H9 (cell line): ENCODE results near the gene SERINC3. TPM values are rescaled to one million over a fixed set of nuclear protein-coding genes. Genes with fewer than 3 reads are reported as not detected.

Experiments
- DNase-seq: peaks from one replicate; pipeline ENCODE4 v3.0.0-alpha.2; 2017
- H2AFZ ChIP-seq: one replicate; pipeline ENCODE4 v1.6.1; 2013; ENCODE audit warnings: mild to moderate bottlenecking, low read length, control low read depth, moderate library complexity
- H2AK5ac ChIP-seq: 2 replicates; pipeline ENCODE4 v1.6.1; 2013; ENCODE audit warnings: low read length, control low read depth, mixed read lengths; ENCODE audit not compliant: insufficient read length
- H2BK120ac ChIP-seq: one replicate; pipeline ENCODE4 v1.6.1; 2013; ENCODE audit warnings: low read depth, mild to moderate bottlenecking, low read length, control low read depth, inconsistent platforms; ENCODE audit not compliant: poor library complexity, severe bottlenecking
- H2BK12ac ChIP-seq: 2 replicates; pipeline ENCODE4 v1.6.1; 2013; ENCODE audit warnings: low read length, control low read depth, mixed read lengths, low read depth; ENCODE audit not compliant: insufficient read length
- H2BK15ac ChIP-seq: 2 replicates; pipeline ENCODE4 v1.6.1; 2013; ENCODE audit warnings: low read depth, low read length, control low read depth
- H2BK20ac ChIP-seq: one replicate; pipeline ENCODE4 v1.6.1; 2013; ENCODE audit warnings: low read depth, mild to moderate bottlenecking, low read length, control low read depth, inconsistent platforms; ENCODE audit not compliant: poor library complexity, severe bottlenecking
- H2BK5ac ChIP-seq: 2 replicates; pipeline ENCODE4 v1.6.1; 2013; ENCODE audit warnings: low read length, control low read depth, mixed read lengths; ENCODE audit not compliant: insufficient read length
- H3K14ac ChIP-seq: 2 replicates; pipeline ENCODE4 v1.6.1; 2013; ENCODE audit warnings: low read length, control low read depth; ENCODE audit not compliant: insufficient read depth
- H3K18ac ChIP-seq: 2 replicates; pipeline ENCODE4 v1.6.1; 2013; ENCODE audit warnings: low read depth, mild to moderate bottlenecking, mixed read lengths, low read length, control low read depth; ENCODE audit not compliant: insufficient read length
- H3K23ac ChIP-seq: 2 replicates; pipeline ENCODE4 v1.6.1; 2013; ENCODE audit warnings: low read length, control low read depth, mixed read lengths, low read depth; ENCODE audit not compliant: insufficient read length
- H3K23me2 ChIP-seq: 2 replicates; pipeline ENCODE4 v1.6.1; 2013; ENCODE audit warnings: low read depth, mild to moderate bottlenecking, mixed read lengths, low read length, control low read depth; ENCODE audit not compliant: insufficient read length, poor library complexity, severe bottlenecking
- H3K27ac ChIP-seq: 2 replicates; pipeline ENCODE4 v1.5.1; 2013; ENCODE audit warnings: low read length, control low read depth, mixed read lengths, low read depth; ENCODE audit not compliant: insufficient read length
- H3K27me3 ChIP-seq: 2 replicates; pipeline ENCODE4 v1.6.1; 2013; ENCODE audit warnings: low read length, control low read depth, inconsistent platforms; ENCODE audit not compliant: insufficient read depth
- H3K4ac ChIP-seq: 2 replicates; pipeline ENCODE4 v1.6.1; 2013; ENCODE audit warnings: low read depth, mild to moderate bottlenecking, control low read depth, inconsistent platforms, low read length, moderate library complexity
- H3K4me1 ChIP-seq: 2 replicates; pipeline ENCODE4 v1.6.1; 2013; ENCODE audit warnings: low read length, control low read depth, inconsistent platforms; ENCODE audit not compliant: insufficient read depth
- H3K4me2 ChIP-seq: 2 replicates; pipeline ENCODE4 v1.6.1; 2013; ENCODE audit warnings: low read length, control low read depth, mixed read lengths; ENCODE audit not compliant: insufficient read length, insufficient read depth
- H3K56ac ChIP-seq: 2 replicates; pipeline ENCODE4 v1.6.1; 2013; ENCODE audit warnings: low read depth, mild to moderate bottlenecking, mixed read lengths, low read length, control low read depth; ENCODE audit not compliant: insufficient read length
- H3K79me1 ChIP-seq: 2 replicates; pipeline ENCODE4 v1.6.1; 2013; ENCODE audit warnings: low read depth, mild to moderate bottlenecking, moderate library complexity, low read length, control low read depth, inconsistent platforms; ENCODE audit not compliant: insufficient read depth, poor library complexity, severe bottlenecking
- H3K79me2 ChIP-seq: 2 replicates; pipeline ENCODE4 v1.6.1; 2013; ENCODE audit warnings: low read length, control low read depth, inconsistent platforms; ENCODE audit not compliant: insufficient read depth
- H3K9ac ChIP-seq: 2 replicates; pipeline ENCODE4 v1.6.1; 2013; ENCODE audit warnings: low read length, control low read depth, mixed read lengths; ENCODE audit not compliant: insufficient read length; ENCODE audit errors: extremely low read depth
- H3K9me3 ChIP-seq: one replicate; pipeline ENCODE4 v1.6.1; 2013; ENCODE audit warnings: low read depth, low read length, inconsistent platforms; ENCODE audit not compliant: control insufficient read depth
- H3T11ph ChIP-seq: one replicate; pipeline ENCODE4 v1.6.1; 2013; ENCODE audit warnings: mild to moderate bottlenecking, low read length, control low read depth, inconsistent platforms
- H4K20me1 ChIP-seq: one replicate; pipeline ENCODE4 v1.6.1; 2013; ENCODE audit not compliant: control insufficient read depth, insufficient read length, insufficient read depth
- H4K5ac ChIP-seq: 2 replicates; pipeline ENCODE4 v1.6.1; 2013; ENCODE audit warnings: low read depth, mild to moderate bottlenecking, mixed read lengths, low read length, control low read depth; ENCODE audit not compliant: insufficient read length
- H4K8ac ChIP-seq: replicated peaks from 2 replicates; pipeline ENCODE4 v1.6.1; 2013; ENCODE audit warnings: low read length, control low read depth, mixed read lengths, low read depth; ENCODE audit not compliant: insufficient read length
- H4K91ac ChIP-seq: 2 replicates; pipeline ENCODE4 v1.6.1; 2013; ENCODE audit warnings: low read depth, mild to moderate bottlenecking, moderate library complexity, mixed read lengths, low read length, control low read depth; ENCODE audit not compliant: insufficient read length
- H3K27ac Mint-ChIP-seq, 3 experiments: 2 replicates in 2 of 3; 3 replicates in 1 of 3; pipeline ENCODE4 v1.8.0; 2020 to 2021; ENCODE audit warnings: mixed read lengths in 3 of 3, mild to moderate bottlenecking in 1 of 3, moderate library complexity in 1 of 3
- H3K27me3 Mint-ChIP-seq: 2 replicates; pipeline ENCODE4 v1.8.0; 2021; ENCODE audit warnings: low read depth, mild to moderate bottlenecking, moderate library complexity, mixed read lengths
- H3K36me3 Mint-ChIP-seq, 3 experiments: 2 replicates in 2 of 3; 3 replicates in 1 of 3; pipeline ENCODE4 v1.8.0; 2020 to 2021; ENCODE audit warnings: low read depth in 3 of 3, mixed read lengths in 3 of 3; ENCODE audit not compliant: insufficient read depth in 1 of 3
- H3K4me1 Mint-ChIP-seq, 2 experiments: 2 replicates each; pipeline ENCODE4 v1.8.0; 2020; ENCODE audit warnings: mixed read lengths in 2 of 2
- H3K4me3 Mint-ChIP-seq, 2 experiments: 2 replicates in 1 of 2; 3 replicates in 1 of 2; pipeline ENCODE4 v1.8.0; 2020 to 2021; ENCODE audit warnings: mild to moderate bottlenecking in 2 of 2, mixed read lengths in 2 of 2, moderate library complexity in 1 of 2
- H3K9me3 Mint-ChIP-seq, 2 experiments: 2 replicates in 1 of 2; 3 replicates in 1 of 2; pipeline ENCODE4 v1.8.0; 2020; ENCODE audit warnings: mild to moderate bottlenecking in 2 of 2, mixed read lengths in 2 of 2, moderate library complexity in 1 of 2
- WGBS: extraction: QIAGEN DNeasy Blood & Tissue Kit; methylation state at CpG from one replicate; pipeline ENCODE4 v1.1.7; 2013; ENCODE audit warnings: missing lambda C conversion rate, low lambda C conversion rate, mixed read lengths; ENCODE audit not compliant: insufficient read length; ENCODE audit errors: extremely low coverage; 5-methylcytosine and 5-hydroxymethylcytosine counted together
- total RNA-seq: library from RNA; stranded (reverse); gene quantifications from 2 replicates; pipeline ENCODE4 v1.2.1, GENCODE V29; 2021
- TF ChIP-seq, protein P1 (sequence below): fragments of 200-600 bp; sonication (generic); conservative IDR thresholded peaks from 3 replicates; pipeline ENCODE4 v1.8.0; 2021; ENCODE audit warnings: antibody characterized with exemption, mild to moderate bottlenecking

Gene SERINC3
- total RNA-seq, 1 experiment from 2014 or later = 41.5 TPM

DNA sequence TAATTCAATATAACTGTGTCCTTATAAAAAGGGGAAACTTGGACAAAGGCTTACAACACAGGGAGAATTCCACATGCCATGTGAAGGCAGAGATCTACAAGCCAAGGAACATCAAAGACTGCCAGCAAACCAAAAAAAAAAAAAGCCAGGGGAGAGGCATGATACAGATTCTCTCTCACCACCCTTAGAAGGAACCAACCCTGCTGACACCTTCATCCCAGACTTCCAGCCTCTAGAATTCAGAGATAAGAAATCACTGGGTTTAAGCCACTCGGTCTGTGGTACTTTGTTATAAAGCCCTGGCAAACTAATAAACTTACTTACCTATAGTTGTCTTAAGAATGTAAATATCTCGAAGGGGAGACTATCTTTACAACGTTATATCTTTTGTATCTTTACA lies 4.4 kb downstream of the SERINC3 start:
- no peak overlapping the region for H3K9ac ChIP-seq
- peaks cover 10 to 14% of the 10 kb centered on the region in 2 experiments for H3K4me1 Mint-ChIP-seq
- peaks cover 3% of the 10 kb centered on the region for H3K23me2 ChIP-seq
- no peak overlapping the region for H2BK120ac ChIP-seq
- no peak overlapping the region for H3K14ac ChIP-seq
- H3K4ac ChIP-seq = no peak overlapping the region
- H3K79me1 ChIP-seq = peaks cover 18% of the 10 kb centered on the region
- H2AK5ac ChIP-seq = no peak overlapping the region
- H3K23ac ChIP-seq = no peak overlapping the region
- H2BK15ac ChIP-seq = no peak overlapping the region
- H4K91ac ChIP-seq = no peak overlapping the region
- no peak overlapping the region for H3K4me2 ChIP-seq
- no peaks in the 10 kb centered on the region for H3K27me3 ChIP-seq
- peaks cover 14% of the 10 kb centered on the region; the same call in 1 of the 2 replicates for H3K79me2 ChIP-seq
- no CpG with 5 or more reads among the region's 3 CpGs for WGBS
- H3K9me3 ChIP-seq = no peaks in the 10 kb centered on the region
- no peak overlapping the region for H3K27ac Mint-ChIP-seq
- H3K27me3 Mint-ChIP-seq = no peaks in the 10 kb centered on the region
- DNase-seq = no peak
- H3T11ph ChIP-seq = no peak overlapping the region
- no peak overlapping the region for H4K8ac ChIP-seq
- no peak overlapping the region for H2BK12ac ChIP-seq
- no peak overlapping the region for H3K27ac ChIP-seq
- no peak overlapping the region for H3K4me3 Mint-ChIP-seq
- no peak overlapping the region for H2AFZ ChIP-seq
- no peak overlapping the region for H3K56ac ChIP-seq
- peaks cover 3% of the 10 kb centered on the region; the same call in 1 of the 2 replicates for H3K4me1 ChIP-seq
- TF ChIP-seq, protein P1, sequence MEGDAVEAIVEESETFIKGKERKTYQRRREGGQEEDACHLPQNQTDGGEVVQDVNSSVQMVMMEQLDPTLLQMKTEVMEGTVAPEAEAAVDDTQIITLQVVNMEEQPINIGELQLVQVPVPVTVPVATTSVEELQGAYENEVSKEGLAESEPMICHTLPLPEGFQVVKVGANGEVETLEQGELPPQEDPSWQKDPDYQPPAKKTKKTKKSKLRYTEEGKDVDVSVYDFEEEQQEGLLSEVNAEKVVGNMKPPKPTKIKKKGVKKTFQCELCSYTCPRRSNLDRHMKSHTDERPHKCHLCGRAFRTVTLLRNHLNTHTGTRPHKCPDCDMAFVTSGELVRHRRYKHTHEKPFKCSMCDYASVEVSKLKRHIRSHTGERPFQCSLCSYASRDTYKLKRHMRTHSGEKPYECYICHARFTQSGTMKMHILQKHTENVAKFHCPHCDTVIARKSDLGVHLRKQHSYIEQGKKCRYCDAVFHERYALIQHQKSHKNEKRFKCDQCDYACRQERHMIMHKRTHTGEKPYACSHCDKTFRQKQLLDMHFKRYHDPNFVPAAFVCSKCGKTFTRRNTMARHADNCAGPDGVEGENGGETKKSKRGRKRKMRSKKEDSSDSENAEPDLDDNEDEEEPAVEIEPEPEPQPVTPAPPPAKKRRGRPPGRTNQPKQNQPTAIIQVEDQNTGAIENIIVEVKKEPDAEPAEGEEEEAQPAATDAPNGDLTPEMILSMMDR = no peak
- H2BK5ac ChIP-seq = no peak overlapping the region
- no peak overlapping the region for H3K18ac ChIP-seq
- H3K36me3 Mint-ChIP-seq = peaks cover 0 to 4% (median 0%) of the 10 kb centered on the region in 3 experiments; a peak in 2 of 7 replicates
- no peak overlapping the region for H4K5ac ChIP-seq
- no peak overlapping the region for H2BK20ac ChIP-seq
- no peaks in the 10 kb centered on the region for H3K9me3 Mint-ChIP-seq
- H4K20me1 ChIP-seq = no peaks in the 10 kb centered on the region
